Amniotic stem cell (primary cell): ENCODE data around the gene LCORL.
"Not testable (repeated sequence)": the region's sequence is repeated elsewhere in the genome, so short reads cannot be mapped to it uniquely, and the experiment has no call there.

Source experiments
- DNase-seq: peaks from one replicate; lab custom pipeline; 2025; lab: John Stamatoyannopoulos, UW

Gene LCORL

GRCh38 chr4:17851959-17852358 lies 169.6 kb downstream of the LCORL start:
- no peak for DNase-seq

GRCh38 chr4:17850295-17850694 lies 171.3 kb downstream of the LCORL start:
- DNase-seq, result not testable (repeated sequence)

GRCh38 chr4:17846266-17846665 lies 175.3 kb downstream of the LCORL start:
- peak; percentile 28 for DNase-seq

GRCh38 chr4:17823871-17824669 lies 197.5 kb downstream of the LCORL start:
- no peak for DNase-seq

GRCh38 chr4:17817027-17817426 lies 204.5 kb downstream of the LCORL start:
- DNase-seq, result peak; percentile 22

- no peak for DNase-seq
Observed at GRCh38 chr4:17816142-17816541, 205.4 kb downstream of the LCORL start.

- no peak for DNase-seq
Observed at GRCh38 chr4:17814140-17814539, 207.4 kb downstream of the LCORL start.

- no peak for DNase-seq
Observed at GRCh38 chr4:17812801-17813200, 208.8 kb downstream of the LCORL start.

- DNase-seq, result no peak
Observed at GRCh38 chr4:17812125-17812524, 209.4 kb downstream of the LCORL start.

GRCh38 chr4:17811078-17811603 lies 210.4 kb downstream of the LCORL start:
- no peak for DNase-seq

GRCh38 chr4:17810260-17811077 lies 211.1 kb downstream of the LCORL start, which contains the start of the genes DCAF16 and NCAPG:
TSS of gene DCAF16 (minus strand) at chr4:17810757. CDS start at chr4:17804141, 6,616 bp downstream.
TSS of gene NCAPG (plus strand) at chr4:17810979. CDS start at chr4:17811078, 99 bp downstream.
- DNase-seq, result peak; percentile 98

GRCh38 chr4:17809667-17810066 lies 211.9 kb downstream of the LCORL start:
- no peak for DNase-seq

- DNase-seq, result no peak
Observed at GRCh38 chr4:17807446-17807845, 214.1 kb downstream of the LCORL start.

- no peak for DNase-seq
Observed at GRCh38 chr4:17805580-17806155, 215.9 kb downstream of the LCORL start.

- no peak for DNase-seq
Observed at GRCh38 chr4:17797808-17798207, 223.7 kb downstream of the LCORL start.

GRCh38 chr4:17794730-17795129 lies 226.8 kb downstream of the LCORL start:
- no peak for DNase-seq
